GM18868 (cell line): Measurements from ENCODE around the gene CASTOR1.
A peak's percentile ranks its signal among the peaks of the same experiment; 100 is the strongest.
"Not testable (repeated sequence)": the region's sequence is repeated elsewhere in the genome, so short reads cannot be mapped to it uniquely, and the experiment has no call there.

ENCODE experiments used
- ATAC-seq: cut with Tn5 transposase; IDR thresholded peaks from one replicate; pipeline ENCODE4 v1.9.1; 2021; ENCODE audit warnings: mild to moderate bottlenecking, moderate library complexity; ENCODE audit not compliant: unreplicated experiment

The CASTOR1 gene

DNA sequence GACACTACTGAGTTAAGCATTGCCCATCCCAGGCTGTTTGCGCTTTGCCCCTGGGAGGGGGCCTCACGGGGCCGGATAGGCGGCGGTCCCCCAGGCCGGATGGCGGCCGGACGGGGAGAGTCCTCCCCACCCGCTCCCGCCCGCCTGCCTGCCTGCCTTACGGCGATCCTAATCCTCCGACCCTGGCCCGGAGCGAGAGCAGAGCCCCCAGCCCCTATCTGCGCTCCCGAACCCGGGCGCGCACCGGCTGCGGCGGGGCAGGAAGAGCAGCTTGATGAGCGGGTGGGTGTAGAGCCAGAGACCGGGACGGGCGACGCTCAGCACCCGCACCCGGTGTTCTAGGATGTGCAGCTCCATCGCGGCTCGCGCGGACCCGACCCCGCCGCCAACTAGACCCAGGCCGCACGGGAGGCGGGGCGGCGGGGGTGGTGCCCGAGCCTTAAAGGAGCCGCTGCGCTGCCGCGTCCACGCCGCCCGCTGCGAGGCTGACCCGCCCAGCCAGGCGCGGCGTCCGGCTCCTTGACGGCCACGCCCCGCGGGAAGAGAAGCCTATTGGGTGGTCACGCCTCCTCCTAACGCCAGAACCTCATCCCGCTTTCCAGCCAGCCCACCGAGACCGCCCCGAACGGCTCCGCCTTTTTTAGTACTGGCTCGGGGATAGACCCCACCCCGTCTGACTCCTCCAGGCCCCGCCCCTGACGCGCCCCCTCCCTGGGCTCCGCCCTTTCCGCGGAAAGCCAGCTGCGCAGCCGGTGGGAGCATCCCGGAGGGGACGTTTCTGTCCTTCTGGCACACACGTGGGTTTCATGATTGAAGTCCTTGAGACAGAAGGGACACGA, at the start of gene CASTOR1:
CASTOR1 (minus strand) TSS at position 365 of the 839 bp plus-strand sequence; CDS start at position 357, 8 bp downstream.
- ATAC-seq = peak; percentile 71

DNA sequence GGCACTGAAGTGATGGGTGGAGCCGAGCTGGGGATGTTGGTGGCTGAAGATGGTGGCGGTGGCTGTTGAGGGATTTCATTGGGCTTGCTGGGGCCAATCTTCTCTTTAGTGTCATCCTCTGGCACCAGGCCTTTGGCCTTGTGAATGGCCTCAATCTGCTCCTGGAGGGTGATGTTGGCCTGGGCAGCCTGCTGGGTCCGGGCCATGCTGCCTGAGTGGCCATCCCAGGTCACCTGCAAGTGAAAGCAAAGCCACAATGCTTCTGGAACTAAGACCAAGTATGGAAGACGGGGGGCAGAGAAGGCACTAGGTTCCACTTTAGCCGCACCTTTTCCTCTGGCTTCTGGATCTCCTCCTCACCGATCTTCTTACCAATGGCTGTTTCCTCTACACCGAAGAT, 49.5 kb upstream of the CASTOR1 start:
- ATAC-seq = no peak

DNA sequence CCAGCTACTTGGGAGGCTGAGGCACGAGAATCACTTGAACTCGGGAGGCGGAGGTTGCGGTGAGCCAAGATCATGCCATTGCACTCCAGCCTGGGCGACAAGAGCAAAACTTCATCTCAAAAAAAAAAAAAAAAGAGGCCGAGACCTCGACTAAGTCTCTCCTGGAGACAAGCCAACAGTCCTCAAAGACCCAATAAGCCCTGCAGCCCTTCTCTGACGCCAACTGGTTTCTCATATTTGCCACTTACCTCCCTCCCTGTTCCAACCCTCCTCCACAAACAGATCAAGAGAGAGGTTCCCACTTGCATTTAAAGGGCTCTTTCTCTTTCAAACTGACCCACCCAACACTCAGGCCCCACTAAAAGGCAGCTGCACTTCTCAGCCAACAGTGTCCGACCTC, 49.0 kb upstream of the CASTOR1 start:
- ATAC-seq = not testable (repeated sequence)

DNA sequence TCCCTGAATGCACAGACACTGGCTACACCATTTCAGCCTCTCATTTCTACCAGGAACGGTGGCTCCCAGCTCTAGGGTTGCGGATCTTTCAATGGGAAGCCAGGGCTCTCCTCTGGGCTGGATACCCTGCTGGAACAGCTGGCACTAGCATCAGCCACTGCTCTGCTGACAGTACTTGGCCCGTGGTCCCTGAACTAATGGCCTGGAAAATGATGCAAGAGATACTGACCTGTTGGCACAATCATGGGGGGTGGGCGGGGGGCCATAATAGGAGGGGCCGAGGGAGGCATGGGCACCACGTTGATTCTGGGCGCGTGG, 48.1 kb upstream of the CASTOR1 start:
- ATAC-seq = no peak

DNA sequence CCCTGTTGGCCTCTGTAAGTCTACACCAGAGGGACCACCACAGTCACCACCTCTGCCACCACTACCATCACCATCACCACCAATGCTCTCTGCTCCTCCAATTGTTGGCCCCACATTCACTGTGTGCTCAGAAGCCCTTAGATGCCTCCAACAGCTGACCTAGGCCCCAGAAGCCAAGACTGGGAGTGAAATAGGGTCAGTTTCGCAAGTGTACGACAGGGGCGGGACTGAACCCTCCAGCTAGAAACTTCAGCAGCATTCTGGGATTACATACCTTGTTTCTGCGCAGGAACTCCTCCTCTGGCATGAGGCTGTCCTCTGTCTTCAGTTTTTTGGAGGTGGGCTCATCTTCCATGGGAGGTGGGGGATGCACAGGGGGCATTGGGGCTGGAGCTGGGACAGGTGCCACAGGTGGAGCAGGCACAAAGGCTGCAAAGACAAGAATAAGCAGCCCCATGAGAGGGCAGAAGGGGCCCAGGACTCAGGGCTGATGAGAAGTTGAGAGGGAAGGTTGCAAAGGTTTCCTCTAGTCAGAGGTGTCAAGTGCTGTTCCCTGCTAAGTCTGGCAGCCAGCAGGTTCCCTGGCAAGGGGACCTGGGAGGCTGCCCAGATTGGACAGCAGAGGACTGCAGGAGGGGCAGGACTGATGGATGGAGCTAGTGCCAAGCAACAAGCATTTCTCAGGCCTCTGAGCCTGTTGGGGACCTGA, 47.6 kb upstream of the CASTOR1 start:
- ATAC-seq = no peak

DNA sequence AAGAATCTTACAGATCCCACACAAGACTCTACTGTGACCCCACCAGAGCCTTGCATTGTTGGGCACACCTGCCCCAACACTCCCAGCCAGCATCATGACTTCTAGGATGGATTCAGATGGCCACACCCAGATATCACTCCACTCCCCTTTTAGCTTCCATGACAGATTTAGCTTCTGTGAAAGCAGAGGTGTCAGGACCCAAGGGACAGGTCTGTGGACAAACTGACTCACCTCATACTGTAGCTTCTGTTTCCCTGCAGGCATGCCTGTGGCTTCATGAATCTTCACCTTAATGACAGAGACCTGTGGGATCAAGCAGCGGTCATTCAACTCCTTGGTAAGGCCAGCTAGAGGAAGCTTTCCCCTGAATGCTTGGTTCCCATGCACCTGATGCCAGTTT, 45.9 kb upstream of the CASTOR1 start:
- no peak for ATAC-seq

DNA sequence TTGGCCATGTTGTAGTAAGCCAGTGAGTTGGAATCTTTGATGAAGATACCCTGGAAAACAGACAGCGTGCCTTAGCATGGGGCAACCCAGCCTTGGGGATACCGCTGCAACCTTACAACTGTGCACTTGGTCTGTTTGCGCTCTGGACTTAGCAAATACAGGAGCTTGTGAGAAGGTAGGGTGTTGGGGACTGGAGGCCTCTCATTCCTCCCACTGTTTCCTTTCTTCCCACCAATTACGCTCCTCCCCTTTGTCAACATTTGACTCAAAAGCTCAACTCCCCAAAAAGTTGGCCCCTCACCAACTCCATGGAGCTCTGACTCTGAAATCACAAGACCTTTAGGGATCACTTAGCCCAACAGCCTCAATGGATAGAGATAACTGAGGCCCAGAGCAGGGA, 45.3 kb upstream of the CASTOR1 start:
- no peak for ATAC-seq

DNA sequence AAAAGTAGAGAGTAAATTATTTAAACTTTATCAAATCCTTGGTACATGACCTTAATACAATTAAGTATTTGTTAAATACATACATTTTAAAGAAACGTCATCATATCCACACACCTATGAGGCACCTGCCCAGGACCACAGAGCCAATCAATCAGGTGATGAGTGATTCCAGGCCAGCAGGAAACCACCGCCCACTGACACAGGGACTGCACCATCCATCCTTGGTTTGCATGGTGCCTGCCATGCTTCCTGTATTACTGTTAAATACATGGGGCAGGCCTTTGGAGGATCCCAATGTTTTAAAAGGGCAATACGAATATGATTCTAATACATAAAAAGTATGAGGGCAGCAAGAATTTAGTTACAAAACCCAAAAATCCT, 44.4 kb upstream of the CASTOR1 start:
- ATAC-seq = no peak

DNA sequence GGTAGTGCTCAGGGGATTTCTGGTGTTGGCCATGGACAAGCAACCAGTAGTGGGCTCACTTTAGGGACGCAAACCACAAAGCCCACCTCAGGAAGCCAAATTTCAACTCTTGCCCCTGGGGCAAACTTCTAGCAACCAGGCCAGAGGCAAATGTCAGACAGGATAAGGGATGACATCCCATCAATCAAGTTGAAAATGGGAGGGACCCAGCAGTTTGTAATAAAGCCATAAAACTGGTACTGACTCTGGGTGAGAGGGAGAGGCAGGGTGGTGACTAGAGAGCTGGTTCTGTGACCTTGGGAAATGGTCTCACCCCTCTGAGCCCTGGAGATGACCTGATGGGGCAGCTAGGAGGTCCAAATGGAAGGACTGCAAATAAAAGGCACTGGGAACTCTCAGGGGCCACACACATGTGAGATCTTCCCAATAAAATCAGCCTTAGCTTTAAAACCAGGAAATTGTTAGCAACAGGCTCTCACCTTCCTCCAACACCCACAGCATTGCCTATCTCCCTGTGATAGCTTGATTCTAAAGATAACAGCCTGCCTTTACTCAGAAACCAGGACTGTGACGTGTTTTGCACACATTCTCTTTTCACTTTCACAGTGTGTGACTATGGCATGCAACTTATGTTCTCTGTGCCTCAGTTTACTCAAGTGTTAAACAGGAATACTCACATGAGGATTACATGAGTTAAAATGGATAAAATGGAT, 43.8 kb upstream of the CASTOR1 start:
- no peak for ATAC-seq

DNA sequence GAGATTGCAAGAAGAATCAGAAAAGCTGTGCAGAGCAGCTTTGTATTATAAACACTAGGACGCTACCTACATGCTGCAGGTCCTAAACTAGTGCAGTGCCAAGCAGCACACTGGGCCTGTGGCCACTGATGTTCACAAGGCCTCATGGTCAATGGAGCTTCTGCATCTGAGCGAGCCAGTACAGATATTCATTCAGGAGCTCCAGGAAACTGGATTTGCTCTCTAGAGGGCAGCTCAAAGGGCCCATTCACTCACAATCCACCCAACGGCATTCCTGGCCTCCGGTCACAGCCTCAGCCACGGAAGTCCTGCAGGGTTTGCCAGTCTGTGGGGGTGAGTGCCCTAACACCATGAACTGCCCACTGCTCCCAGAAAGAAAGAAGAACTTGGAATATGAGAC, 43.2 kb upstream of the CASTOR1 start:
- no peak for ATAC-seq

DNA sequence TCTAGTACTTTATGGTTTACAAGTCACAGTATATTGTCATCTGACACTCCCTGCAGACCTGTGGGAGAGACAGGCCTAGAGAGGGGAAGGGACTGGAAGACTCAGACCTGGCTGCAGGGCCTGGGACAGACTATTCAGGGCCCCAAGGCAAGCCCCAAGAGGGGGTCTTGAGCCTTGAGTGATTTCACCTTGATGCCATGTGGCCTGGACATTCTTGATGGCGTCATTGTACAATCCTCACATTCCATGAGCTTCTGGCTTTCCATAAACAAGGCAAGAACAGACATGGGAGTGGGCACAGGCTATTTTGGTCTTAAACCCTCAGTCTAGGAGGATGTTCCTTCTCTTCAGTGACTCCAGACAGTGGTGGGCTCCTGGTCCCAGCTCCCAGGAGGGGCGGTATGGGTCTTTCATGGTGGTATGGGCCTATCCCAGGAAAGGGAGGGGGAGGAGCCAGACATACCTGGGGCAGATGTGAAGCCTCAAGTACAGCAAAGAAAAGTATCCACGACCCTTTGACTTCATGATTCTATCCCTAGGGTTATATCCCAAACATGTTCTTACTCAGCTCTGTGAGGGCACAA, 39.3 kb upstream of the CASTOR1 start:
- ATAC-seq = no peak

DNA sequence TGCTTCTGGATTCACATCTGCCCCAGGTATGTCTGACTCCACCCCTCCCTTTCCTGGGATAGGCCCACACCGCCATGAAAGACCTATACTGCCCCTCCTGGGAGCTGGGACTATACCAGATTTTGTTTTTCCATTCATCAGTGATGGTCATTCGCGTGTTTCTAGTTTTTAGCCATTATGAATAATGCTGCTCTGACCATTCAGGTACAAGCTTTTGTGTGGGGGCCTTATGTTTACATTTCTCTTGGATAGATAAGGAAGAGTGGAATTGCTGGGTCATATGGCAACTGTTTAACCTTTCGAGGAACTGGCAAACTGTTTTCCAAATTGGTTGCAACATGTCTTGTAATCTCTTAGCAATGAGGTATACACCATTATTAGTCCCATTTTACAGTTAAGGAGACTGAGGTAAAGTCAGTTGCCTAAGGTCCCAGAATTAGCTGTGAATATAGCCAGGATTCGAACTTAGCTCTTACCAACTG, 38.6 kb upstream of the CASTOR1 start:
- no peak for ATAC-seq

DNA sequence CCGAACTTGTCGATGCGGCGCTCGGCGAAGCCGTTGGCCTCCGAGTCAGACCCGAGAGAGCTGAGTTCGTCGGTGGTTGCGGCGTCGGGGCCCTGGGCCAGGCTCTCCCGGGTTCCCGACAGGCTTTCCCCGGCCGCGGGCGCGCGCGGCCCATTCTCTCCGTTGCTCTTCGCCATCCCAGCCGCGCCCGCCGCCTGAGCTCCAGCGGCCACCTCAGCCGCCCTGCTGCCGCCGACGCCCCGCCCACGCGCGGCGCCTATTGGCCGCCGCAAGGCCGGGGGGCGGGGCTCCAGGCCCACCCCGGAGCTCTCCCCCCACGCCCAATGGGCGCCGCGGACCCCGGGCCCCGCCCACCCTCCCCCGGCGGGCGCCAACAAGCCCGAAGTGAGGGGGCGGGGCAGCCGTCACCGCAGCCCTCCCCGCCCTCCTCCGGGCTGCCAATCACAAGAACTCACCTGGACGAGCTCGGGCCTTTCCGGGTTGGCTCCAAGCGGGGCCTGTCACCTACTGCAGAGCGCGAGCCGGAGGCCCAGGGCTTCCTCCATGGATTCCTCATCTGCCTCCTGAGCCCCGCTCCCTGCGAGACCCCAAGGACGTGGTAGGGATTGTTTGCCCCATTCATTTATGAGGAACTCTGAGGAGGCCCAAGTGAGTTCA, 37.5 kb upstream of the CASTOR1 start, which contains the start of gene TBC1D10A:
TBC1D10A (minus strand) TSS at position 236 of the 657 bp plus-strand sequence; CDS start at position 176, 60 bp downstream.
- ATAC-seq = peak; percentile 91

DNA sequence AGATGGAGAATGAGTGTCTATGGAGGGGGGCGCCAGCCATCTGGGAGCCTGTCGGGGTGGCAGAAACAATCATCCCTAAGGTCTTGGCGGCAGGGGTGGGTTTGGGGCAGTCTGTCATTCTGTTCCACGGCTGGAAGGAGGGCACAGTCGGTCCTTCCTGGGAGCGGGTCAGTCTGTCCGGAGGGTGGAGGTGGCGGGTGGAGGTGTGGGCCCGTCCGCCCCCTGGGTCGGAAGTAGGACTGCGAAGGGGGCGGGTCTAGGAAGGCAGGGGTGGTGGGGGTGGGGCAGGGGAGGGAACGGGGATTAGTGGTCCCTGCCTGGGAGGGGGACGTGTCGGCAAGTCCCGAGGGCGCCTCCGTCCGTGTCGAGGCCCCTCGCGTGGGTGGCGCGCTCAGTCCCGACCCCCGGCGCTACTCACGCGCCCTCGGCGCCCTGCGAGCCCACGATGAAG, 37.0 kb upstream of the CASTOR1 start:
- peak; percentile 33 for ATAC-seq

DNA sequence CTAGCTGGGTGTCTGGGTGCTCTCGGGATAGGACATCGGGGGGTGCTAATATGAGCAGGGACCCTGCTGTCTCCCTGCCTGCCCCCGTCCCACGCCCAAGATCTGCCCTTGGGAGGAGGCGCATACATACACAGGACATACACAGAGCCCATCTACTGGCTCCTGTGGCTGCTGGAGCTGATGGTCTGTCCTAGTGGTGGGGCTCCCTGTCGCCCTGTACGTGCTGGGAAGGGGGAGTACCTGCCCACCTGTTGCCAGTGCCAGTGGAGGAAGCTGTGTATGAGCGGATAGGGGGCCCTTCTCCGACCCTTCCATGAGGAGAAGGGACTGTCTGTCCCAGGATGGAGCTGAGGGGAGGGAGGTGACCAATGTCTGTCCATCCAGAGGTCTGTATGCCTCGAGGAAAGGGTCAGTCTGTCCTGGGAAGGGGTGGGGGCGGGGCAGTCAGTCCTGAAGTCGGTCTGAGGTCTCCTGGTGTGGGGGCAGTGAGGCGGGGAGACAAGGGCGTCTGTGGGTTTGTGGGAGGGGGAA, 36.5 kb upstream of the CASTOR1 start:
- ATAC-seq = no peak

DNA sequence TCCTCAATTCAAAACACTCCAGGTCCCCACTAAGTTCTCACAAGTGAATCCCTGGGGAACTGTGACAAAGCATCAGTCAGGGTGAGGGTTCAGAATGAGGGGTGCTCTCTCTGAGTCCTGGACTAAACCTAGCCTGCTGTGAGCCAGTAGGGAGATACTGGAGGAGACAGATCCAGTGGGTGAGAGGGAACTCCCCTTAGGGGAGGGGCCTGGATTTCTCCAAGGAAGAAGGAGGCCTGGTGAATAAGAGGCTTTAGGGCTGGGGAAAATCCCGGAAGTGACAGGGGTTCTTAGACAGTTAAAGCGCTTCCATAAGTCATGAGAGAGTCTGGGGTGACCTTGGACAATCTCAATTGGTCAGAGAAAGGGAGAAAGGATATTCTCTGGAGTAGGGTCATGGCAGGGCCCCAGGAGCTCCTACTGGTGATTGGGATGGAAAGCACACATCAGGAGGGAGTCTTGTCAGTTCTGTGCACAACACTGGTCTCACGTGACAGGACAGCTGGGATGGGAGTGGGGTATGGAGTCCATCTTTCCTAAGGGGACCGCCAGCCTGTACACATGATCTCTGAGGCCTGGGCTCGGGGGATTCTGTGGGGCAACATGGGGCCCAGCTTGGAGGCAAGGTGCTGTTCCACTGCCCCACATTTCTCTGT, 35.9 kb upstream of the CASTOR1 start:
- ATAC-seq = no peak

DNA sequence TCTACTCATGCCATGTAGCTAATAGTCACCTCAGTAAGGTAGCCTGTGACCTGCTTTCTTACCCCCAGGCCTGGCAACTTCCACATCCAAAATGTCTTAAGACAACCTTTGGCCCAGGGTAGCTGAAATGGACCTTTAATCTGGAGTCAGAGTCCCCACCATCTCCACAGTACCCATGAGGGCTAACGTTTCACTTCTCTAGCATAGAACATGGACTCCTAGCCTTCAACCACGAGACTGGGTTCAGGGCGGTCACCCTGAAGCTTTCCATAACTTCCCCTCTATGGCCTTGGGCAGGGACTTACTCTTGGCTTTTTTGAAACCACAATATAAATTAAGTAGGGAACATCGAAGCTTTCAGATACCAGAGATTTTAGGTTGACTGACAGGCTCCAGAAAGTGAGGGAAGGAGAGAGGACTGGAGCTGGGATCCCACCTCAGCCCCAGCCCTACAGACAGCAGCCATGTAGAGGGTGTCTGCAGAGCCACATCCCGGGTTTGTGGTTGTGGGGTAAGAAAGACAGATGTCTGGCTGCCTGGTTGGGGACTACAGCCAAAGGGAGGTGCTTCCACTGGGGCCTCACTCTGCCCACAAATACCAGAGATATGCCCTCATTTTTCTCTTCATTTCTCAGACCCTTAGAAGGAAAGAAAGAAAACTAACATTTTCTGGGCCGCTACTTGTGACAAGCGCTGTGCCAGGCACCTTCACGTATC, 34.9 kb upstream of the CASTOR1 start:
- ATAC-seq = no peak

DNA sequence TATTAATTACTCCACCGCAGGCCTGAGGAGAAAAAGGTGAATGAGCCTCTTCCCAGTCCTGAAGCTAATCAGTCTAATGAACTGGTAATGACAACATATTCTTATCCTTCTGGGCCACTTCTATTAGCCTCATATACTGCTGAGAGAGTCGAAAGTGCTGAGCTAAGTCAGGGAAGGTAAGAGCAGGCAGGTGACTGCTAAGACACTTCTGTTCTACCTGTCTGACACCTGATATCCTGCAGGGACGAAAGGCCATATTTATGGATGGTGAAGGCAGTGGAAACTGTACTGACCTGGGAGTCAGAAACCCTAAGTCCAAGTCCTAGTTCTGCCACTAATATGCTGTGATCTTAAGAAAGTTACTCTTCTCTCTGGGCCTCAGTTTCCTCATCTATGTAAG, 33.9 kb upstream of the CASTOR1 start:
- ATAC-seq = no peak

DNA sequence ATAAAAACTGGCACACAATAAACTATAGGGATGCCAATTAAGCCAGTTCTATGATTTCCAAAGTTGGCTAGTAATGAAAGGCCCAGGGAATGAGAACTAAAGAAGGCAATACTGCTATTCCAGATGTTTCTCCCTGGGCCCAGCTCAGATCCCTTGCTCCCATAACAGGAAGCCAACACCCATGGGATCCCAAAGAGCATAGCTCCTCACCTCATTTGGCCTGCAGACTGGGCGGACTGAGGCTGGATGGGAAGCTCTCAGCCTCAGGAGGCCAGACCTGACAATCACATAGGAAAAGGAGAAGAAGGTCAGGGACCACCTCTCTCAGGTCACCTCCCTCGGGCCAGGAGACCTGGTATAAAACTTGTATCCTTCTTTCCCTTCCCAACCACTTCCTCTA, 32.2 kb upstream of the CASTOR1 start:
- no peak for ATAC-seq
